HT-29 (cell line): ENCODE measurements around the gene TSLP. TPM values are rescaled to one million over a fixed set of nuclear protein-coding genes. Genes with fewer than 3 reads are reported as not detected.

ENCODE experiments used
- DNase-seq: peaks from one replicate; pipeline ENCODE4 v3.0.0-alpha.2; 2015; ENCODE audit warnings: low spot score
- total RNA-seq: library from RNA; depleted of rRNA; stranded (reverse); fragments of >200 nt; shearing (Covaris generic); gene quantifications from 2 replicates; pipeline ENCODE4 v1.2.3, GENCODE V29; 2014; rRNA removed

The TSLP gene
- total RNA-seq, 1 experiment from 2014 or later: not detected

DNA sequence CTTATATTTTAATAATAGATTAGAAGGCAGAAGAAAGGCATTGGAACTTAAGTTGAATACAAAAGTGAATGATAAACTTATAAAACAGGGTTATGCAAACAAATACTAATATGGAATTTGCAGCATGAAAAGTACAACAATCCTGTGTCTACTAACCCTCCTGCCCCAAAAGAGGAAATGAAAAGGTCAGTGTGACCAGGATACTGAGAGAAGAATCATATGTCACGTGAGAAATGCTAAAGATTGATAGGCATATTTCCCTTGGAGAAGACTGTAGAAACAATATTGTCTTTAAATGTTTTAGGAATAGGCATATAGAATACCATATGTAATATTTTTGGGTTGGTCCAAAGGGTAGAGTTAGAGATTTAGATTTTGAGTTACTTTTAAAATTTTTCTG is 24.5 kb downstream of the TSLP start:
- no peak for DNase-seq

- no peak for DNase-seq
Measured at GRCh38 chr5:111099058-111099778, 27.7 kb downstream of the TSLP start.

- no peak for DNase-seq
Measured at GRCh38 chr5:111106320-111106948, 34.9 kb downstream of the TSLP start.

GRCh38 chr5:111107371-111107770 is 35.9 kb downstream of the TSLP start:
- no peak for DNase-seq

DNA sequence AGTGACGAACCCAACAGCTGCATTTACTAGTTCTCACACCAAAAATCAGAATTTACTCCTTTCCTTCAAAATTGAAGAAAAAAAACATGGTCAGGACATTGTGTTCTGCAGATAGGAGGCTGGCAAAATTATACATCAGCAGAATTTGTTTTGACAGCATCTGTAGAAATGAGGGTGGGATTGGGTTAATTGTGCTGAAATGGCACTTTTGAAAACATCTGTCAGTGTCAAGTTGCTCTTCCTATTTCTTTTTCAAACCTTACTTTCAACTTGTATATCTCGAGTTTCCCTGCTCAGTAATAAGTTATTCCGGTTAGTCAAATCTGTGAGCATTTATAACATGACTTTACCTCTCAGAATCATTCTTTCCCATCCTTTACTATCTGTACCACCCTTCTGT is 40.4 kb downstream of the TSLP start:
- DNase-seq: no peak

- DNase-seq: no peak
Measured at GRCh38 chr5:111113678-111114077, 42.2 kb downstream of the TSLP start.

- DNase-seq: no peak
Measured at GRCh38 chr5:111115229-111115628, 43.7 kb downstream of the TSLP start.

DNA sequence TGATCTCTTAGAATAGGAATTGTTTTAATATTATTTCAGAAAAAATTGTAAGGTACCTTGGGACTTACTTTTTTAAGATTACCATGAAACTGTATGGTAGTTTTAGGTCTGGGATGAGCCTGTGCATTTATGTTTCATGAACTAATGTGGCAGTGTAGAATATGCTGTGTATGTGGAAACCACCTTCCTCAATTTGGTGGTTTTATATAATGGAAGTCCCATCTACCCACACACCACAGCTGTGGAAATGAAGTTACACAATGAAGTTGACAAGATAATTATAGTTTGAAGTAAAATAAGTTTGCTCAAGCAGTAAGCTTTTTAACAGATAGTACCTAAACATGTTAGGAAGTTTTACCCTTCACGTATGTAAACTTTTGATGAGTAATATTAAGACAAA is 45.0 kb downstream of the TSLP start:
- no peak for DNase-seq

GRCh38 chr5:111117136-111117535 is 45.6 kb downstream of the TSLP start:
- DNase-seq: no peak

DNA sequence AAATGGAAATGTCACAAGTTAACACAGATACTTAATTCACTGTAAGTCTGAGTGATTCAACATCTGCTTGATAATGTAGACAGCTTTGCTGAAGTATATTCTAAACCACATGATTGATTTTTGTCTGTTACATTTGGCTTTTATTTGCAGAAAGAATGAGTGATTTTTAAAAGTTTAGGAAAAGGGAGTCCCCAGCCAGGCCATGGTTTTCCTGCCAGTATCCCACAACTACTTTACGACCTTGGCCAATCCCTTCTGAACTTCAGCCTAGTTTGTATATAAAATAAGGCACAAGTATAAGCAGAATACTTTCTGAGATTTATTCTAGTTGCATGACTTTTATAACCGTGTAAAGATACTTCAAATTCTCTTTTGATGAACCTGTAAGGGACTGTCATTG is 47.7 kb downstream of the TSLP start:
- DNase-seq: no peak

DNA sequence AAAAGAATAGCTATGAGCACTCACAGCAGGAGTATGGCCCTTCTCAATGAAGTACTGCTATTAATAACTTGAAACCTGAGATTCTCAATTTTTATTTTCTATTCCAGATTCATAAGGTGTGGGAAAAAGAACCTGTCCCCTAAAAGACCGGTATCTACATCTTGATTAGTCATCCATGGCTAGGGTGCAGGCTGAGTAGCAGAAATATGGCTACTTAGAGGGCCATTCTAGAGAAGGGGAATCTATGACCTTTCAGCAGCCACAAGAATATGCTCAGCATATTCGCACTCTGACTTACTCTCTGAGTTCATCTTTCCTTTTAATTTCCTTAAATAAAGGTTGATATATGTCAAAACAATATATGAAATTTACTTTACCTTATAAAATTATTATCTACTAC is 48.3 kb downstream of the TSLP start:
- no peak for DNase-seq

DNA sequence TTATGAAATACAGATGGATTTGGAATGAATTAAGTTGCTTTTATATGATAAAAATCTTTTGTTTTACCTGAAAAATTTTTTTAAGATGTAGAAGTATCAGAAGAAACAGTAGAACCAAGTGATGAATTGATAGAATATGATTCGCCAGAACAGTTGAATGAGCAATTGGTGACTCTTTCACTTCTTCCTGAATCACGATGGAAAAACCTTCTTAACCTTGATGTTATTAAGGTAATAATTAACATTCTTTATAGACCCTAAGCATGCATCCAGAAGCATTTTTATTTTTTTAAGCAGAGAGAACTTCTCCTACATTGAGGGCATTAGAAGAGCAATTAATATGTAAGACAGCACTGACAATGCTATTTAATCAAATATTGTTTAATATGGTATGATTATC is 49.4 kb downstream of the TSLP start:
- no peak for DNase-seq

DNA sequence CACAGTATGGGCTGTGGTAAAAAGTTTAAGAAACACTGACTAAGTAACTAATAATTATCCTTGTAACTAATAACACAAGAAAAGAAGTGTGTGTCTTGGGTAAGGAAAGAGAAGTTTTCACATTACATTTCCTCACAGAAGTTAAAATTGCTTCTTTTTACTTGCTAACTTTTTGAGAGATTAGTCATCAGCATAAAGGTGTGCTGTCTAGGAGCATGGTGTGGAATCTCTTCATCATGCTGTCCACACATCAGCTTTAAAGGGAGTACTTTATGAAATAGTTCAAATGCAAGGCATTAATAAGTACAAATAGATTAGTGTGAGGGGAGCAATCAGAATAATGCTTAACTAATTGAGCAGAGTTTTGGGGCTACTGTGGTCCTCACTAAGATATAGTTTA is 50.4 kb downstream of the TSLP start:
- no peak for DNase-seq

DNA sequence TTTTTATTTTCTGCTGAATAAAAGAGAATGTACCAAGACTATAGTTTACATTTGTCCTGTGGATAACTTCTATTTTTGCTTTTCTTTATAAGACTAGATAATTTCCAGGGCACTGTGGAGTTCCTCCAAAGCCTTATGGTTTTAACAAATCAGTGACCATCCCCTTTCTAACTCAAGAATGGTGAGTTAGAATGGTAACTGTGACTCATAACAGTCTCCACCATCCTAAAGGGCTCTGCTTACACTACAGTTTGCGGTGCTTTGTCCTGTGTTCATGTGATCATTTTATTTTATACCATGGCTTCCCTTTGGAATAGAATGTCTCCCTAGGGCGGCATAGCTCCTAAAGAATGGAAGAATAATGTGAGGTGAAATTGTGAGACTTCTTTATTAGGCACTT is 50.9 kb downstream of the TSLP start:
- DNase-seq: no peak

GRCh38 chr5:111124793-111125192 is 53.3 kb downstream of the TSLP start:
- DNase-seq: no peak

GRCh38 chr5:111126896-111127295 is 55.4 kb downstream of the TSLP start:
- DNase-seq: no peak

Other genes starting within 250 kb of the TSLP start
- gene WDR36, start 20.6 kb downstream of the TSLP start, total RNA-seq: 21.4 and 26.4 TPM in 2 replicates
- gene CAMK4, start 152.7 kb downstream of the TSLP start, total RNA-seq: not detected in 2 replicates